Calu3 (cell line): ENCODE measurements around the gene OCSTAMP. TPM values are rescaled to one million over a fixed set of nuclear protein-coding genes. Genes with fewer than 3 reads are reported as not detected.

ENCODE experiments used
- BruUV-seq: library from RNA; stranded (reverse); fragments of 400-500 nt; replicated peaks from 2 replicates; lab custom pipeline; 2021; lab: Mats Ljungman, UMichigan
- CTCF ChIA-PET: fragments of 300-600 bp; sonication (Branson Sonifier 250); formaldehyde crosslinking; loops from one replicate; lab custom pipeline; 2022; ENCODE audit warnings: antibody characterized with exemption; lab: Charles Lee
- DNase-seq: peaks from one replicate; pipeline ENCODE4 v3.0.0; 2022
- H3K27ac Mint-ChIP-seq: one replicate; pipeline ENCODE4 v1.8.0; 2022; ENCODE audit warnings: mixed read lengths; ENCODE audit not compliant: unreplicated experiment
- H3K27me3 Mint-ChIP-seq: one replicate; pipeline ENCODE4 v1.8.0; 2022; ENCODE audit warnings: mixed read lengths; ENCODE audit not compliant: unreplicated experiment
- H3K36me3 Mint-ChIP-seq: one replicate; pipeline ENCODE4 v1.8.0; 2022; ENCODE audit warnings: mild to moderate bottlenecking, moderate library complexity, mixed read lengths; ENCODE audit not compliant: insufficient read depth, unreplicated experiment
- H3K4me1 Mint-ChIP-seq: one replicate; pipeline ENCODE4 v1.8.0; 2022; ENCODE audit warnings: mild to moderate bottlenecking, low read depth, mixed read lengths; ENCODE audit not compliant: unreplicated experiment
- H3K4me3 Mint-ChIP-seq: one replicate; pipeline ENCODE4 v1.8.0; 2022; ENCODE audit warnings: mild to moderate bottlenecking, low read depth, moderate library complexity, mixed read lengths; ENCODE audit not compliant: unreplicated experiment
- H3K9me3 Mint-ChIP-seq: one replicate; pipeline ENCODE4 v1.8.0; 2022; ENCODE audit warnings: low read depth, mixed read lengths; ENCODE audit not compliant: unreplicated experiment
- intact Hi-C: fragments of 100-400 bp; cut with micrococcal nuclease; formaldehyde crosslinking; loops from one replicate; pipeline ENCODE4 v1.10.0; 2022; ENCODE audit not compliant: unreplicated experiment
- total RNA-seq: library from RNA; stranded (reverse); gene quantifications from 2 replicates; pipeline ENCODE4 v1.2.3, GENCODE V29; 2022
- TF ChIP-seq, protein P1 (sequence below): fragments of 200-600 bp; IDR thresholded peaks from one replicate; pipeline ENCODE4 v1.8.0; 2022; ENCODE audit warnings: antibody characterized with exemption; ENCODE audit not compliant: unreplicated experiment

Gene OCSTAMP
- total RNA-seq, 1 experiment from 2014 or later: not detected

DNA sequence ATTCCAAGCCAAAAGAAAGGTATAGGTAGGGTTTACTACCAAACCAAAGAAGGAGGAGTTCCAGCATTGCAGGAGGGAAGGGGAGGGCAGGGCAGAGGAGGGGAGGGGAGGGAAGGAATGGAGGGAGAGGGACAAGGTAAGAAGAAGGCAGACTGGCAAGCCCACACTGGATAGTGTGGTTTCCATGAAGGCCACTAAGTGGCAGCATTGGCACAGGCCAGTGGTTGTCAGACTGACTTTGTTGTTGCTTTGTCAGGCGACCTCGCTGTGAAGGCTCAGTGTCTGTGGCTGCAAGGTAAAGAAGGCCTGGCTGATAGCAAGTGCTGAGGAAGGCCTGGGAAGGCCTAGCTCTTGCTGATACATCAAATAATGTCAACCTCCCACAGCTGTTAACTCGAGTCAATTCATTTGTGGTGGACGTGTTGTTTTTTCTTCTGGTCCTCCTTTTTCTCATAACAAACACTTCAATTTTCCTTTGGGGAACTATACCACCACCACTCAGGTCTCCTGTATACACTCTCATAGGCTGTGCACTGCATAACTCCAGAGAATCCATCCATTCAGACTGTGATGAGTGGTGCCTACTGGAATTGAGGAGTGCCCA is 29.4 kb downstream of the OCSTAMP start:
- H3K4me3 Mint-ChIP-seq: no peak overlapping the region
- DNase-seq: peak; percentile 79
- no TSS peak for BruUV-seq
- H3K9me3 Mint-ChIP-seq: no peaks in the 10 kb centered on the region
- TF ChIP-seq, protein P1, sequence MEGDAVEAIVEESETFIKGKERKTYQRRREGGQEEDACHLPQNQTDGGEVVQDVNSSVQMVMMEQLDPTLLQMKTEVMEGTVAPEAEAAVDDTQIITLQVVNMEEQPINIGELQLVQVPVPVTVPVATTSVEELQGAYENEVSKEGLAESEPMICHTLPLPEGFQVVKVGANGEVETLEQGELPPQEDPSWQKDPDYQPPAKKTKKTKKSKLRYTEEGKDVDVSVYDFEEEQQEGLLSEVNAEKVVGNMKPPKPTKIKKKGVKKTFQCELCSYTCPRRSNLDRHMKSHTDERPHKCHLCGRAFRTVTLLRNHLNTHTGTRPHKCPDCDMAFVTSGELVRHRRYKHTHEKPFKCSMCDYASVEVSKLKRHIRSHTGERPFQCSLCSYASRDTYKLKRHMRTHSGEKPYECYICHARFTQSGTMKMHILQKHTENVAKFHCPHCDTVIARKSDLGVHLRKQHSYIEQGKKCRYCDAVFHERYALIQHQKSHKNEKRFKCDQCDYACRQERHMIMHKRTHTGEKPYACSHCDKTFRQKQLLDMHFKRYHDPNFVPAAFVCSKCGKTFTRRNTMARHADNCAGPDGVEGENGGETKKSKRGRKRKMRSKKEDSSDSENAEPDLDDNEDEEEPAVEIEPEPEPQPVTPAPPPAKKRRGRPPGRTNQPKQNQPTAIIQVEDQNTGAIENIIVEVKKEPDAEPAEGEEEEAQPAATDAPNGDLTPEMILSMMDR: peak; percentile 86
- no peak overlapping the region for H3K27ac Mint-ChIP-seq
- H3K4me1 Mint-ChIP-seq: no peaks in the 10 kb centered on the region
- intact Hi-C loops: loop anchor here (1.0 to 5.0 kb wide), 2 partner anchors 36 to 160 kb away; no protein-coding TSS in a partner anchor
- CTCF ChIA-PET: interaction anchor here (0.7 to 3.4 kb wide), 3 partner anchors 49 to 161 kb away, joined by 5 to 12 read pairs (median 9); no protein-coding TSS in a partner anchor
- peaks cover 59% of the 10 kb centered on the region for H3K27me3 Mint-ChIP-seq
- H3K36me3 Mint-ChIP-seq: no peaks in the 10 kb centered on the region

DNA sequence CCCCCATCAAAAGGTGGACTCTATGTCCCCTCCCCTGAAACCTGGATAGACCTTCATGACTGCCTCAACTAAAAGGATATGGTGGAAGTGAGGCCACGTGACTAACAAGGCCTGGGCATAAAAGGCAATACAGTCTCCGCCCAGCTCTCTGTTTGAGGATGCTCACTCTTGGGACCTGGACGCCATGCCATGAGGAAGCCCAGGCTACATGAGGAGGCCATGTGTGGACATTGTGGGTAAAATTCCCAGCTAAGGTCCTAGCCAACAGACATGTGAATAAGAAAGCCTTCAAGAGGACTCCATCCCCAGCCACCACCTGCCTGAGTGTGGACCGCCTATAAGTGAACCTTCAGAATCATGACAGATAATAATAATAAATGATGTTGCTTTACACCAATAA is 29.9 kb downstream of the OCSTAMP start:
- no peak for DNase-seq
- no peaks in the 10 kb centered on the region for H3K9me3 Mint-ChIP-seq
- TF ChIP-seq, protein P1: no peak
- peaks cover 53% of the 10 kb centered on the region for H3K27me3 Mint-ChIP-seq
- CTCF ChIA-PET: interaction anchor here (0.7 to 3.4 kb wide), 3 partner anchors 50 to 162 kb away, joined by 5 to 12 read pairs (median 9); no protein-coding TSS in a partner anchor
- intact Hi-C loops: loop anchor here (5.0 kb wide), 1 partner anchor 37 kb away; no protein-coding TSS in a partner anchor
- H3K27ac Mint-ChIP-seq: no peak overlapping the region
- H3K4me1 Mint-ChIP-seq: no peaks in the 10 kb centered on the region
- H3K36me3 Mint-ChIP-seq: no peaks in the 10 kb centered on the region
- H3K4me3 Mint-ChIP-seq: no peak overlapping the region
- no TSS peak for BruUV-seq

DNA sequence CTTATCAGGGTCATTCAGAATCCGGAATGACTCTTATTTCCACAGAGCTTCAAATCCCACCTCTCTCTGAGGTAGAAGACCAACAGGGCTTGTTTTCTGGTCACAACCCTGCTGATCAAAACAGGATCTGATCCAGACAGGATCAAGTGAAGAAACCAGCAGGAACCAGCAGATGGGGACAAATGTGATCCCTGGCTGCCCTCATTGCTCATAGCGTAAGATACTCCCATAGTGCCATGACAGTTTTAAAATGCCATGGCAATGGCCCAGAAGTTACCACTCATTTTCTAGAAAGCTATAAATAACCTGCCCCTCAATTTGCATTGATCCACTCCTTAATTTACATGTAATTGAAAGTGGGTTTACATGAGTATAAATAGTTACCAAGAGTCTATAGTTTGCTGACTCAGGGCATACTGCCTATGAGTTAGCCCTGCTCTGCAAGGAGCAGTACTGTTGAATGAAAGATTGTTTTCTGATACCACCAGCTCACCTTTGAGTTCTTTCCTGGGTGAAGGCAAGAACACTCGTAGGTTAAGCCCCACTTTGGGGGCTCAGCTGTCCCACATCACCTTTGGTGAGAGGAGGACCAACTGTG is 30.9 kb downstream of the OCSTAMP start:
- intact Hi-C loops: loop anchor here (5.0 kb wide), 1 partner anchor 38 kb away; no protein-coding TSS in a partner anchor
- TF ChIP-seq, protein P1: no peak
- Mint-ChIP-seq H3K36me3 (no peaks in the 10 kb centered on the region), H3K27me3 (peaks cover 53% of the 10 kb centered on the region), H3K4me3 (no peak overlapping the region), H3K27ac (no peak overlapping the region), H3K9me3 (no peaks in the 10 kb centered on the region), H3K4me1 (no peaks in the 10 kb centered on the region)
- CTCF ChIA-PET: interaction anchor here (1.4 to 3.4 kb wide), 2 partner anchors 161 to 163 kb away, joined by 5 to 9 read pairs; no protein-coding TSS in a partner anchor
- BruUV-seq: no TSS peak
- no peak for DNase-seq

DNA sequence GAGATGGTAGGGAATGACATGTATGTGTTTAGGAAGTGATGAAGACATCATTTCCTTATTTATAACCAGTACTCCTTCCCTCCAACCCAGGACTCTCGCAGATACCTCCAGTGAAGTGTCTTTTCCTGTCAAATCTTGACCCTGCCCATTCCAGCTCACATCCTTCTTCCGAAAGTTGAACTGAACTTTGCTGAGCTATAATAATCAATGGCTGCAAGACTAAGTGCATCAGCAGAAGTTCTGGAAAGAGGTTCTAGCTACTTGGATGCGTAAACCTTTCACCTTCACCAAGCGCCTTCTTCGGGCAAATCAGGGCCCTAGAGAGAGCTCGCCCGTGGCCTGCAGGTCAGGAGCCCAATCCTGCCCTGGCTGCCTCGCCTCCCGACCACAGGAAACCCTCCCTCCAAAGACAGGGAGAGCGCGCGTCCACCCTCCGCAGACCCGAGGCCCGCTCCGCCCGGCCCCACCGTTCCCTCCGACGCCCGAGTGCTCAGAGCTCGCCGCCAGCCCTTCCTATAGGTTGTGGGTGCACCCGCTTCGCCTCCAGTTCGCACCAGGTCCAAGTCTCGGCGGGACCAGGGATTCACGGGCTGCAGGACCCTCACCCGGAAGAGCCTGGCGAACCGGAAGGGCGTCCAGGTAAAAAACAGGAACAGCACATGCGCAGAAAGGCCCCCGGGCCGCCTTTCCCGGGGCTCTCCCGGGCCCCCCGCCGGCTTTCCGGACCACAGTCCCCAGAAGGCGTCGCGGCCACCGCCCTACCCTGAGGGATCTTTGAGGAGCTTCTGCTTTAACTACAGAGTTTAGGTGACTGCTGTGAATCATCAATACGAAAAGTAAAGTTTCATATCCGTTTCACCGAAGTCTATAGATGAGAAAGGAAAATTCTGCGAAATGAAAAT is 37.3 kb downstream of the OCSTAMP start, which contains the start of gene ZNF334:
Gene ZNF334 (minus strand): TSS at position 617 of the 902 bp plus-strand sequence. CDS start 1,457 bp downstream, outside the sequence.
- Mint-ChIP-seq H3K27me3 (peaks cover 73% of the 10 kb centered on the region), H3K4me3 (no peak within 1 kb of the TSS), H3K36me3 (no peaks in the 10 kb centered on the region), H3K4me1 (no peaks in the 10 kb centered on the region), H3K27ac (no peak within 1 kb of the TSS), H3K9me3 (no peaks in the 10 kb centered on the region)
- TF ChIP-seq, protein P1: no peak
- CTCF ChIA-PET: no interaction called here
- DNase-seq: no peak
- intact Hi-C loops: no loop called here
- BruUV-seq: no TSS peak
